Adrenal gland (tissue), 5 donors: ENCODE results near the gene SHISA7.

Experiments
- CTCF ChIP-seq, 6 experiments: fragments of 450-650 bp in 4 of 6; fragments of 200-600 bp in 2 of 6; sonication (generic) in 1 of 6; IDR thresholded peaks; 1 replicate in 5 of 6; 2 replicates in 1 of 6; pipeline versions ENCODE4 v1.5.1 to v1.8.0; 2016 to 2021; ENCODE audit warnings: antibody characterized with exemption in 6 of 6, mild to moderate bottlenecking in 2 of 6, moderate library complexity in 1 of 6
- POLR2A ChIP-seq, 2 donors: fragments of 450-650 bp; IDR thresholded peaks; one replicate each; pipeline ENCODE4 v1.6.1; 2017; ENCODE audit warnings: antibody characterized with exemption in 2 of 2, mild to moderate bottlenecking in 2 of 2, moderate library complexity in 1 of 2
- donor health status: DM: no; HTN: no; CAD: no.

DNA sequence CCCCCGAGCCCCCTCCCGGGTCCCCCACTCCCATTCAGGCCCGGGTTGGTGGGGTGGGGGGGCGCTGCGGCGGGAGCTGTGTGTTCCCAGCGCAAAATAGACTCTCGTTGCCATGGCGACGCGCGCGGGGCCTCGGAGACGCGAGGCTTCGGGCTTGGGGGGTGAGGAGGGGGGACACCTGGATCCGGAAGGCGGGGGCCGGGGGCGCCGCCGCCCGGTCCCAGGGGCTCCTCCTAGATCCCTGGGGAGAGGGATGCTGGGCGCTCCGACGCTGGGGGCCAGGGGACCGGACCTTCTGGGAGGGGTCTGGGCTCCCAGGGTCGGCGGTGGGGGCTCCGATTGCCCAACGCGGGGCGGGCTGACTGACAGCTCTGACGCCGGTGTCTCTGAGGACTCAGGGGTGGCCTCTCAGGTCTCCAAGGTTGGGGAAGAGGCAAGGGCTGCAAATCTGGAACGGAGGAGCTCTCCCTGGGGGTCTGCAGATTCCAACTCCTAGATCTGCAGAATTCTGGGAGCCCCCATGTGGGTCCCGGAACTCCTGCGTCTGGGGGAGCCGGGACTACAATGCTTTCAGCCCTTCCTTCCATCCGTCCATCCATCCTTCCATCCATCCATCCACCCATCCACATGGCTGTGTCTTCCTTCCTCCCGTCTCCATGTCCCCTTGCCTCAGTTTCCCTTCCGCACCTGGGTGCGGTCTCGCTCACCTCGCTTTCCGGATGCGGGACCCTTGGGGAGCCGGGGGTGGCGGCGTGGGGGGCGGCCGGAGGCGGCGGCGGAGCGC is 9.1 kb upstream of the SHISA7 start:
- TF ChIP-seq CTCF (IDR thresholded peaks at IDR 0.05) (no peak), POLR2A (IDR thresholded peaks at IDR 0.05) (no peak)
